ENCODE results near the gene SERINC5.
"Not testable (repeated sequence)": the region's sequence is repeated elsewhere in the genome, so short reads cannot be mapped to it uniquely, and the experiment has no call there.

The SERINC5 gene

GRCh38 chr5:80122579-80122978 is 133.3 kb downstream of the SERINC5 start:
- no peak overlapping the region for H3K27ac ChIP-seq
- TF ChIP-seq ZFX (IDR thresholded peaks at IDR 0.05; ENCODE audit: borderline replicate concordance), result no peak

GRCh38 chr5:80119372-80119771 is 136.5 kb downstream of the SERINC5 start:
- H3K27ac ChIP-seq, result no peak overlapping the region
- TF ChIP-seq CTCF (IDR thresholded peaks at IDR 0.05), result no peak
- no peak for TF ChIP-seq ZFX (IDR thresholded peaks at IDR 0.05; ENCODE audit: borderline replicate concordance)

GRCh38 chr5:80117446-80117845 is 138.4 kb downstream of the SERINC5 start:
- no peak for TF ChIP-seq CTCF (IDR thresholded peaks at IDR 0.05)
- TF ChIP-seq ZFX (IDR thresholded peaks at IDR 0.05; ENCODE audit: borderline replicate concordance), result no peak
- no peak overlapping the region for H3K27ac ChIP-seq

GRCh38 chr5:80116465-80116864 is 139.4 kb downstream of the SERINC5 start:
- no peak for TF ChIP-seq ZFX (IDR thresholded peaks at IDR 0.05; ENCODE audit: borderline replicate concordance)
- TF ChIP-seq CTCF (IDR thresholded peaks at IDR 0.05), result no peak

GRCh38 chr5:80116000-80116399 is 139.8 kb downstream of the SERINC5 start:
- TF ChIP-seq ZFX (IDR thresholded peaks at IDR 0.05; ENCODE audit: borderline replicate concordance), result no peak
- no peak for TF ChIP-seq CTCF (IDR thresholded peaks at IDR 0.05)

More at GRCh38 chr5:80116465-80116864, 139.4 kb downstream of the SERINC5 start:
- H3K27ac ChIP-seq, result no peak overlapping the region

GRCh38 chr5:80114860-80115259 is 141.0 kb downstream of the SERINC5 start:
- no peak overlapping the region for H3K27ac ChIP-seq
- TF ChIP-seq CTCF (IDR thresholded peaks at IDR 0.05), result no peak
- no peak for TF ChIP-seq ZFX (IDR thresholded peaks at IDR 0.05; ENCODE audit: borderline replicate concordance)

More at GRCh38 chr5:80116000-80116399, 139.8 kb downstream of the SERINC5 start:
- no peak overlapping the region for H3K27ac ChIP-seq

GRCh38 chr5:80111376-80111990 is 144.4 kb downstream of the SERINC5 start:
- not testable (repeated sequence) for H3K27ac ChIP-seq

GRCh38 chr5:80109646-80110478 is 146.0 kb downstream of the SERINC5 start:
- no peak overlapping the region for H3K27ac ChIP-seq
- TF ChIP-seq CTCF (IDR thresholded peaks at IDR 0.05), result no peak
